Measurements from ENCODE around the gene PSD4. TPM values are rescaled to one million over a fixed set of nuclear protein-coding genes. Genes with fewer than 3 reads are reported as not detected.
"Not testable (repeated sequence)": the region's sequence is repeated elsewhere in the genome, so short reads cannot be mapped to it uniquely, and the experiment has no call there.

The PSD4 gene
- total RNA-seq, 2 donors from 2014 or later = 5.2 to 13.3 TPM

DNA sequence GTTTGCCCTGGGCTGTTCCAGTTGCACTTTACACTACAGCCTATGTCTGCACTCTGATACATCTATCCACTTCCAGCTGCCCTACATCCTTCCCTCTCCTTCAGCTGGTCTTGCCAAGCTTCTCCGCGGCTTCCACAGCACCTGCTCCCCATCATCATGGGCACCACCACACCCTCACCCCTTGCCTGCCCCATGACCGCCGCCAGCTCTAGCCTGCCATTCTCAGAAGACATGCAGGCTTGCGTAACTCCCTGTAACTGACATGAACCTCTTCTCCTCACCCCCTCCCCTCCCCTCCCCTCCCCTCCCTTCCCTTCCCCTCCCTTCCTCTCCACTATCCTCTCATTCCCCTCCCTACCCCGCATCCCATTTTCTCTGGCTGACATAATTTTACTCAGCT, 59.0 kb downstream of the PSD4 start:
- no peak overlapping the region for H3K4me3 ChIP-seq (ENCODE audit: low read length)
- Mint-ChIP-seq H3K9me3 (peaks cover 7% of the 10 kb centered on the region), H3K4me1 (no peaks in the 10 kb centered on the region), H3K27ac (no peak overlapping the region), H3K36me3 (ENCODE audit: low read depth) (no peaks in the 10 kb centered on the region), H3K4me3 (no peak overlapping the region), H3K27me3 (ENCODE audit: insufficient read depth) (peaks cover 9% of the 10 kb centered on the region)
- no peak overlapping the region for H3K27ac ChIP-seq (ENCODE audit: low read depth, low read length)
- H3K4me1 ChIP-seq (ENCODE audit: control insufficient read depth, insufficient read depth, low read length) = no peaks in the 10 kb centered on the region
- H3K9ac ChIP-seq (ENCODE audit: extremely low read depth, low read length, poor library complexity, severe bottlenecking) = no peak overlapping the region
- H3K27me3 ChIP-seq (ENCODE audit: control insufficient read depth, insufficient read depth, low read length, poor library complexity, severe bottlenecking) = no peaks in the 10 kb centered on the region
- DNase-seq = no peak
- TF ChIP-seq, protein P1, sequence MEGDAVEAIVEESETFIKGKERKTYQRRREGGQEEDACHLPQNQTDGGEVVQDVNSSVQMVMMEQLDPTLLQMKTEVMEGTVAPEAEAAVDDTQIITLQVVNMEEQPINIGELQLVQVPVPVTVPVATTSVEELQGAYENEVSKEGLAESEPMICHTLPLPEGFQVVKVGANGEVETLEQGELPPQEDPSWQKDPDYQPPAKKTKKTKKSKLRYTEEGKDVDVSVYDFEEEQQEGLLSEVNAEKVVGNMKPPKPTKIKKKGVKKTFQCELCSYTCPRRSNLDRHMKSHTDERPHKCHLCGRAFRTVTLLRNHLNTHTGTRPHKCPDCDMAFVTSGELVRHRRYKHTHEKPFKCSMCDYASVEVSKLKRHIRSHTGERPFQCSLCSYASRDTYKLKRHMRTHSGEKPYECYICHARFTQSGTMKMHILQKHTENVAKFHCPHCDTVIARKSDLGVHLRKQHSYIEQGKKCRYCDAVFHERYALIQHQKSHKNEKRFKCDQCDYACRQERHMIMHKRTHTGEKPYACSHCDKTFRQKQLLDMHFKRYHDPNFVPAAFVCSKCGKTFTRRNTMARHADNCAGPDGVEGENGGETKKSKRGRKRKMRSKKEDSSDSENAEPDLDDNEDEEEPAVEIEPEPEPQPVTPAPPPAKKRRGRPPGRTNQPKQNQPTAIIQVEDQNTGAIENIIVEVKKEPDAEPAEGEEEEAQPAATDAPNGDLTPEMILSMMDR (conservative IDR thresholded peaks at IDR 0.05) = no peak
- no peaks in the 10 kb centered on the region for H3K9me3 ChIP-seq (ENCODE audit: control insufficient read depth, low read length)
- 85 to 94% methylated on average over 5 to 6 of the region's 6 CpGs for WGBS, 2 experiments (ENCODE audit: insufficient coverage in 1 of 2, insufficient read length in 1 of 2)
- H3K36me3 ChIP-seq (ENCODE audit: control insufficient read depth, insufficient read depth, low read length) = peaks cover 9% of the 10 kb centered on the region

DNA sequence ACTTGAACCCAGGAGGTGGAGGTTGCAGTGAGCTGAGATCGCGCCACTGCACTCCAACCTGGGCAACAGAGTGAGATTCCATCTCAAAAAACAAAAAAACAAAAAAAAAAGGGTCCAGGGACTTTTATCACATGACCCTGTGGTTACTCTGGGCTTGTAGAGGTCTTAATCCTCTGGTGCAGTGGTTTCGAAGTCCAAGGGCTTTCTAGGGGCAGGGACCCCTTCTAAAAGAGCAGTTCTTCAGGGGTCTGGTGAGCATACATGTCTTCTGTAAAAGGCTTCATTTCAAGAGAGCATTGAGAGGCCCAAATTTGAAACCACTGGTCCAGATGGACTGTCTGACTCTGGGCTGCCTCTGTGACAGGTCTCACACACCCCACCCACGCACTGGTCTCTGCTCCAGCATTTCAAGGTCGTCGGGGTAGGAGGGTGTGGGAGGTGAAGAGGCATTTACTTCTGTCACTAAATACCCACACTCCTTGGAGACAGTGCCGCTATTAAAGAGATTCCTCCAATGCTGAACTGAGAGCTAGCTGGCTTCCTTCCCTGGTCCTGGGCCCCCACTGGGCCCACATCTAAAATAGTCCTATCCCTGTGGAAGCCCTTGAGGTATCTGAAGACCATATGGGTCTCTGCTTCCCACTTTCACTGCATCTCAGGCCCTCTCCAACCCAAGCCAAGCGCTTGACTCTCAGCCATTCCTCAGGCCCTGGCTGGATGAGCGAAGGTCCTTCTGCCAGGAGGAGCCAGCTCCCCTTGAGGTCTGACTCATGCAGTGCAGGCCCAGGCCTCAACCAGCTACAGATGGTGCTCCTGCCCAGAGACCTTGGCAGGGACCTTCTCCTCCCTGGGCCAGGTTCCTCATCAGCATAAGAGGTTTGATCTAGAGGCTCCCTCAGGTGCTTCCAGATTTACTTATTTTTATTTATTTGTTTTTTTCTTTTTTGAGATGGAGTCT, 60.1 kb downstream of the PSD4 start:
- peaks cover 7% of the 10 kb centered on the region for H3K9me3 Mint-ChIP-seq
- peaks cover 9% of the 10 kb centered on the region for H3K27me3 Mint-ChIP-seq (ENCODE audit: insufficient read depth)
- H3K27ac ChIP-seq (ENCODE audit: low read depth, low read length) = no peak overlapping the region
- WGBS, 2 experiments (ENCODE audit: insufficient coverage in 1 of 2, insufficient read length in 1 of 2) = 94 to 95% methylated on average over 4 to 5 of the region's 9 CpGs
- no peak overlapping the region for H3K4me3 ChIP-seq (ENCODE audit: low read length)
- H3K27me3 ChIP-seq (ENCODE audit: control insufficient read depth, insufficient read depth, low read length, poor library complexity, severe bottlenecking) = no peaks in the 10 kb centered on the region
- no peak overlapping the region for H3K27ac Mint-ChIP-seq
- no peaks in the 10 kb centered on the region for H3K9me3 ChIP-seq (ENCODE audit: control insufficient read depth, low read length)
- no peaks in the 10 kb centered on the region for H3K4me1 Mint-ChIP-seq
- H3K36me3 Mint-ChIP-seq (ENCODE audit: low read depth) = no peaks in the 10 kb centered on the region
- peak; percentile 61 for DNase-seq
- H3K4me3 Mint-ChIP-seq = no peak overlapping the region
- no peaks in the 10 kb centered on the region for H3K4me1 ChIP-seq (ENCODE audit: control insufficient read depth, insufficient read depth, low read length)
- TF ChIP-seq, protein P1 (conservative IDR thresholded peaks at IDR 0.05) = peak; percentile 60
- no peak overlapping the region for H3K9ac ChIP-seq (ENCODE audit: extremely low read depth, low read length, poor library complexity, severe bottlenecking)
- H3K36me3 ChIP-seq (ENCODE audit: control insufficient read depth, insufficient read depth, low read length) = peaks cover 9% of the 10 kb centered on the region

DNA sequence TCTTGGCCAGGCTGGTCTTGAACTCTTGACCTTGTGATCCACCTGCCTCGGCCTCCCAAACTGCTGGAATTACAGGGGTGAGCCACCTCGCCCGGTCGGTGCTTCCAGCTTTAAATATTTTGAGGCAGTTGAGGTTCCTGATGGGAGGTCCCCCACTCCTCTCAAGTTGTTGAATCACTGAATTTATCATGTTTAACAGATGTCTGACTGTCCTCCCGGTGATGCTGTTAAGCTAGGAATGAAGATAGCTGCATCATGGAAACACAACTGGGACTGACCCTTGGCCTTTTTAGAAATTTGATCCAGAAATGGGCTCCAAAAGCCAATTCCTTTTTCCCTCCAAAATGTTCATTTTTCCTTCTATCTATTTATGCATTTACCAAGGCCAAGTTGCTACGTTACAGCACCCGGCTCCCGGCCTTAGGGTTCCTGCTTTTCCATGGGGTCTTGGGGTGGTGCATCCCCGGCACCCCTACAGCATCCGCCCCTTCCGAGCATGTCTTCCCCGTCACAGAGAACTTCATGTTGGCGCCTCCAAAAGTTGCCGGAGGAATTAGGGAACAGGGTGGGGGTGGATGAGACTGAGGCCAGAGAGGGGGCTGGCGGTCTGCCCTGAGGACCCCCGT, 61.1 kb downstream of the PSD4 start:
- Mint-ChIP-seq H3K4me1 (no peaks in the 10 kb centered on the region), H3K36me3 (ENCODE audit: low read depth) (no peaks in the 10 kb centered on the region), H3K27me3 (ENCODE audit: insufficient read depth) (peaks cover 13% of the 10 kb centered on the region), H3K27ac (no peak overlapping the region), H3K9me3 (peaks cover 7% of the 10 kb centered on the region), H3K4me3 (peak overlapping the region; percentile 44)
- H3K27ac ChIP-seq (ENCODE audit: low read depth, low read length) = no peak overlapping the region
- H3K4me3 ChIP-seq (ENCODE audit: low read length) = peak overlapping the region; percentile 70
- no peaks in the 10 kb centered on the region for H3K27me3 ChIP-seq (ENCODE audit: control insufficient read depth, insufficient read depth, low read length, poor library complexity, severe bottlenecking)
- H3K36me3 ChIP-seq (ENCODE audit: control insufficient read depth, insufficient read depth, low read length) = peaks cover 9% of the 10 kb centered on the region
- no peak overlapping the region for H3K9ac ChIP-seq (ENCODE audit: extremely low read depth, low read length, poor library complexity, severe bottlenecking)
- TF ChIP-seq, protein P1 (conservative IDR thresholded peaks at IDR 0.05) = no peak
- 87 to 95% methylated on average over 10 to 16 of the region's 16 CpGs for WGBS, 2 experiments (ENCODE audit: insufficient coverage in 1 of 2, insufficient read length in 1 of 2)
- DNase-seq = no peak
- H3K4me1 ChIP-seq (ENCODE audit: control insufficient read depth, insufficient read depth, low read length) = no peaks in the 10 kb centered on the region
- H3K9me3 ChIP-seq (ENCODE audit: control insufficient read depth, low read length) = no peaks in the 10 kb centered on the region

DNA sequence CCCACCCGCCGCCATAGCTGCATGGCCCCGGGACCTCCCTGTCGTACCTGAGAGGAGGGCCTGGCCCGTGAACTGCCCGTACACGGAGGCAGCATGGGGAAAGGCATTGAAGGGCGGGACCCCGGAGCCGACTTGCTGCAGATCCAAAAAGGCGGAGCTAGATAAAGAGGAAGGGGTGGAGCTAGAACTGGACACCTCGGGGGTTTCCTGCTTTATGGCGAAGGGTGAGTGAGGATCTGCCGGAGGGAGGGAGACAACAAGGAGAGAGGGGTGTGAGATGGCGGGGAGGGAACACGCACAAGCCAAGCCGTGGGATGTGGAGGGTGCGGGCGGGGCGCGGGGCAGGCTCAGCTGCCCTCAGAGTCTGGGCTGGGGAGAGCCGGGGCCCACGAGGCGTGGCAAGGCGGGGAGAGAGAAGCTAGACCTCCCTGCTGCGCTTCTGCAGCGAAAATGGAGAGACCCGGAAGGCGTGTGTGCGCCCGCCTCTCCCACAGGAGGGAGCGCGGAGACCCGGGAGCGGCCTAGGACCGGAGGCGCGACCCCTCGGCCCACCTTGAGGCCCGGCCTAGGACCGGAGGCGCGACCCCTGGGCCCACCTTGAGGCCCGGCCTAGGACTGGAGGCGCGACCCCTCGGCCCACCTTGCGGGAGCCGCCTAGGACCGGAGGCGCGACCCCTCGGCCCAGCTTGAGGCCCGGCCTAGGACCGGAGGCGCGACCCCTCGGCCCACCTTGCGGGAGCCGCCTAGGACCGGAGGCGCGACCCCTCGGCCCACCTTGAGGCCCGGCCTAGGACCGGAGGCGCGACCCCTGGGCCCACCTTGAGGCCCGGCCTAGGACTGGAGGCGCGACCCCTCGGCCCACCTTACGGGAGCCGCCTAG, 61.8 kb downstream of the PSD4 start:
- not testable (repeated sequence) for H3K4me1 ChIP-seq (ENCODE audit: control insufficient read depth, insufficient read depth, low read length); H3K4me1 Mint-ChIP-seq; H3K9me3 Mint-ChIP-seq; H3K27ac ChIP-seq (ENCODE audit: low read depth, low read length); H3K27ac Mint-ChIP-seq; DNase-seq; H3K36me3 Mint-ChIP-seq (ENCODE audit: low read depth); H3K27me3 ChIP-seq (ENCODE audit: control insufficient read depth, insufficient read depth, low read length, poor library complexity, severe bottlenecking); H3K9me3 ChIP-seq (ENCODE audit: control insufficient read depth, low read length); H3K36me3 ChIP-seq (ENCODE audit: control insufficient read depth, insufficient read depth, low read length)
- peak overlapping the region; percentile 70 for H3K4me3 ChIP-seq (ENCODE audit: low read length)
- 58 to 84% methylated on average over 19 to 70 of the region's 74 CpGs for WGBS, 2 experiments (ENCODE audit: insufficient coverage in 1 of 2, insufficient read length in 1 of 2)
- Mint-ChIP-seq H3K4me3 (peak overlapping the region; percentile 44), H3K27me3 (ENCODE audit: insufficient read depth) (peaks cover 13% of the 10 kb centered on the region)
- peak overlapping the region; percentile 25 for H3K9ac ChIP-seq (ENCODE audit: extremely low read depth, low read length, poor library complexity, severe bottlenecking)
